HK-2 (cell line): Measurements from ENCODE around the gene CTNNA2.

Experiments
- DNase-seq: peaks from one replicate; pipeline ENCODE4 v3.0.0-alpha.2; 2018; ENCODE audit not compliant: unreplicated experiment

The CTNNA2 gene

GRCh38 chr2:80395251-80395650 lies 882.4 kb downstream of the CTNNA2 start:
- DNase-seq: no peak

- no peak for DNase-seq
Observed at GRCh38 chr2:80396276-80396675, 883.4 kb downstream of the CTNNA2 start.

GRCh38 chr2:80403081-80403480 lies 890.2 kb downstream of the CTNNA2 start:
- DNase-seq: no peak

GRCh38 chr2:80407377-80407776 lies 894.5 kb downstream of the CTNNA2 start:
- no peak for DNase-seq

- DNase-seq: no peak
Observed at GRCh38 chr2:80410346-80410745, 897.5 kb downstream of the CTNNA2 start.

- no peak for DNase-seq
Observed at GRCh38 chr2:80413136-80413535, 900.3 kb downstream of the CTNNA2 start.

GRCh38 chr2:80417737-80418136 lies 904.9 kb downstream of the CTNNA2 start:
- DNase-seq: no peak

- no peak for DNase-seq
Observed at GRCh38 chr2:80420530-80421208, 907.8 kb downstream of the CTNNA2 start.

- no peak for DNase-seq
Observed at GRCh38 chr2:80429251-80429650, 916.4 kb downstream of the CTNNA2 start.

- DNase-seq: no peak
Observed at GRCh38 chr2:80437959-80438358, 925.1 kb downstream of the CTNNA2 start.

- no peak for DNase-seq
Observed at GRCh38 chr2:80438686-80439085, 925.8 kb downstream of the CTNNA2 start.

- no peak for DNase-seq
Observed at GRCh38 chr2:80454628-80455027, 941.8 kb downstream of the CTNNA2 start.

- no peak for DNase-seq
Observed at GRCh38 chr2:80459028-80459427, 946.2 kb downstream of the CTNNA2 start.

GRCh38 chr2:80461505-80462197 lies 948.8 kb downstream of the CTNNA2 start:
- DNase-seq: no peak

GRCh38 chr2:80462654-80463053 lies 949.8 kb downstream of the CTNNA2 start:
- no peak for DNase-seq

- DNase-seq: no peak
Observed at GRCh38 chr2:80464275-80464674, 951.4 kb downstream of the CTNNA2 start.

- no peak for DNase-seq
Observed at GRCh38 chr2:80467262-80467811, 954.5 kb downstream of the CTNNA2 start.

GRCh38 chr2:80469428-80469827 lies 956.6 kb downstream of the CTNNA2 start:
- DNase-seq: no peak

GRCh38 chr2:80473069-80473468 lies 960.2 kb downstream of the CTNNA2 start:
- no peak for DNase-seq

GRCh38 chr2:80473796-80474195 lies 960.9 kb downstream of the CTNNA2 start:
- no peak for DNase-seq

- DNase-seq: no peak
Observed at GRCh38 chr2:80475970-80476369, 963.1 kb downstream of the CTNNA2 start.

GRCh38 chr2:80476535-80477117 lies 963.8 kb downstream of the CTNNA2 start:
- DNase-seq: no peak

GRCh38 chr2:80482276-80482675 lies 969.4 kb downstream of the CTNNA2 start:
- no peak for DNase-seq
